HG02970 (cell line): ENCODE data around the gene MAPKAP1.
A peak's percentile ranks its signal among the peaks of the same experiment; 100 is the strongest.

Experiments
- ATAC-seq: cut with Tn5 transposase; IDR thresholded peaks from one replicate; pipeline ENCODE4 v1.9.1; 2021; ENCODE audit warnings: mild to moderate bottlenecking, moderate library complexity, moderate number of reproducible peaks; ENCODE audit not compliant: unreplicated experiment, low FRiP score

MAPKAP1 gene

DNA sequence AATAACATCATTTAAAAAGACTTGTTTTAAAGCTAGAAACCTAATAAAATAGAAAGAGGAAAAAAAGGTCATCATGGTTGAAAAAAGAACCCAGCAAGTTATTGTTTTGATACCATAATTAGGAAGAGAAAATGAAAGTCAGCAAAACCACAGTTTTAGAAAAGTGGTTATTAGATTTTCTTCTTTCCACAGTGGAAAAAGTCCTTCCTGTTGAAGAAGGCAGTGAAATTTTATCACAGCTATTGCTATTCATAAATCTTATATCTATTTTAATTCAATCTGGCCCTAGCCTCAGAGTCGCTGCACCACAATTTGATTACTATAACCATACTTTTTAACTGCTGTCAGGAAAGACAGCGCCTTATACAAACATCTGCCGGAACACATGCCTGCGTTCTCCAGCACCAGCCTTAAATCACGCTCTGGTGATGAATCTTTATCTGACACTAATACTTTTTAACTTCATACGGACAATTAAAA, 60.3 kb downstream of the MAPKAP1 start:
- no peak for ATAC-seq

DNA sequence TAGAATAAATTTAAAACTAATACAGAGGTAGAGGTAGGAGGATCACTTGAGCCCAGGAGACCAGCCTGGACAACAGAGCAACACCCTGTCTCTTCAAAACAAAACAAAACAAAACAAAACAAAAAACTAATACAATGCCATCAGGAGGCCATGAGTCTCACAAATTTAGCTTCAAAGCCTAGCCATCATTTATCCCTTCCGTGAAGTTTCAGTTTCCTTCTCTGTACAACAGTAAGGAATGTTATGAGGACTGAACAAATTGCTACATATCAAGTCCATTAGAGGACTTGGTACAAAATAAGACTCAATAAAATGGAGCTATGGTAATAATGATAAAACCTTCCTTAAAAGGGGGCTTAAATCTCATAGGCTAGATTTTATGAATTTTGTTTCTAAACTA, 60.8 kb downstream of the MAPKAP1 start:
- ATAC-seq, result no peak

DNA sequence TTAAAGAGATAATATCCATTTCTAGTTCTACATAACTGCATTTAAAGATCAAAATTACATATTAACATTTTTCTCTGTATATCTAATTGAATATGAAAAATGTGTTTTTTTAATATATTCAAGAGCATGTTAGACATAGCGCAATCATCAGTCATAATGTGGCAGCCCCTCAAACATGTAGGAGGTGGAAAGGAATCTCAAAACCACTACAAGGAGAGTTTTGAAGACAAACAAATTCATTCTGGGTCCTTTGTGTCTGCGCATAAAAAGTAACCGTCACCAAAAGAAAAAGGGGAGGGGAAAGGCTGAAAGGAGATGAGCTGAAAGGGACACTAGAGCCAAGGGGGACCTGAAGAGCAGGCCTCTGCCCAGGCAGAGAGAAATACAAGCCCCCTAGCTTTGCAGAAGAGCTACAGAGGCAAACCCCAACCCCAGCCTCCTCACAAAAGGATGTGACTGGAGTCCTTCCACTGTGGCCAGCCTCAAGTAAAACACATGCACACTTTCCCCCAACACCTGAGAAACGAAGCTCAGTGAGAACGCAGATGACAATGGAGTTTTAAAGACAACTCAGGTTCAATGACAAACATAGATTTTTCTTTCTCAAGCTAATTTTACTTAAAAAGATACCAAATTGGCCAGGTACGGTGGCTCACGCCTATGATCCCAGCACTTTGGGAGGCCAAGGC, 62.0 kb downstream of the MAPKAP1 start:
- ATAC-seq, result no peak

DNA sequence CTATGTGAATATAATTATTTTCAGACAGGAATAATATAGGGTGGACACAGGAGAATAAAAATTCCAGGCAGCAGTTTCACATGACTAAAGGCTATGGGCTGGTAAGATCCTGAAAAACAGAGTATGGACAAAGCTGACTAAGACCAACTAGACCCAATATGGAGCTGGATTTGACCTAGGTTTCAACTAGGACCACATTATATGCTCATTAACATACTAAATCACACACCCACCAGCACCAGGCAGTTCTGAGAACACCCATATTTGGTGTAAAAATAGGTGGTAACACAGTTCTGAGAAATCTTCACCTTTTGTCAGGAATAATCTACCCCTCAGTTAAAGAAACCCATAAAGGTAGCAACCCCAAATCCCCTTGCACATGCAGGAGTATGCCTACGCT, 64.7 kb downstream of the MAPKAP1 start:
- ATAC-seq, result no peak

DNA sequence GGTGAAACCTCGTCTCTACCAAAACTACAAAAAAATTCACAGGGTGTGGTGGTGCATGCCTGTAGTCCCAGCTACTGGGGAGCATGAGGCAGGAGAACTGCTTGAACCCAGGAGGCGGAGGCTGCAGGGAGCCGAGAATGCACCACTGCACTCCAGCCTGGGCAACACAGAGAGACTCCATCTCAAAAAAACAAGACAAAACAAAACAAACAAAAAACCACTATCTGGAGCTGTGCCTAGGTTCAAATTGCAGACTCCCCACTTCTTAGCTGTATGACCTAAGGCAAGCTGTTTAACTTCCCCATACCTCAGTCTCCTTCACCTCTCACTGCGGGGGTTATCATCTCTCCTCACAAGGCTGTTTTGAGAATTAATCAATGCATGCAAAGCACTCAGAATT, 68.0 kb downstream of the MAPKAP1 start:
- ATAC-seq, result no peak

DNA sequence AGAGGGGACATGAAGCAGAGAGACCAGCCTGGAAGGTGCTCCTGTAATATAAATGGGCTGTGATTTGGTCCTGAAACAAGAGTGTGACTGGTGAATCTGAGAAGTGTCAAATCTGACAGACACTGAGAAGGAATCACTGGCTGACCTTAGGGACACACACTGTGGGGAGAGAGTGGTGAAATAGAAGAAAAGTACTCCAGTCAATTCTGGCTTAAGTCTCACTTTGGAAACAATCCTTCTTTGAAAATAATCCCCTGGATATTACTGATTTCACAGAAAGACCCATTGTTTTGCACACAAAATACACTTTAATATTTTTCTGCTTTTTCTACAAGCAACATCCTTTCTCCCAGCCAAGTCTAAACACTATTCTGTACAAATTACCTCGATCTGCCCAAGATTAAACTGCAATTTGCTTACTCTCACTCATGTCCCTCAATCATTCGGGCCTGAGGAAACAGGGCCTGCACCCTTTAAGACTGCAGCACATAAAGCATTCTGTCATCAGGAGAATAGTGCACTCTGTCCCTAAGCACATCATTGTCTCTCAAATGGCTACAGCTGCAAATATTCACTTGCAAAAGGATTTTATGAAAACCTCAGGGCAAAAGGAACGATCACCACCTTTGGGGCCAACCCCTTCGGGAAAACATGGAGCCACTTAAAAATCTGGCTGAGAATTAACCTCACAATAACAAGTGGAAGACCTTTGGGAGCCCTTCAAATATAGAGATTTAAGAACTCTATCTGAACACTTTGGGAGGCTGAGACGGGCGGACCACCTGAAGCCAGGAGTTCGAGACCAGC, 68.6 kb downstream of the MAPKAP1 start:
- no peak for ATAC-seq

DNA sequence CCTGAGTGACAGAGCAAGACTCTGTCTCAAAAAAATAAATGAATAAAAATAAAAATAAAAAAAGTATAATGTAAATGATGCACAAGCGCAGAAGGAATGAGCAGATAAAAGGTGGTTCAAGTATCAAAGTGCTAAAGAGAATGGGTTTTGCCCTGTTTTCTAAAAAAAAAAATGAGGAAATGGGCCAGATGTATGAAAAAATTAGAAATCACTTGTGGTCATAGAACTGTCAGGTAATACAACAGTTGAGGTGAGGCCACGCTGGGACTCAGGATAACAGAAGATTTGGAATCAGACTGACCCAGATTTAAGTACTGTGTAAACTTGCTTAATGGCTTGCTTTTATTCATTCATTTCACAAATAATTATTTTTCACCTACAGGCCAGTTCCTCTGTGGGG, 69.8 kb downstream of the MAPKAP1 start:
- ATAC-seq, result no peak

DNA sequence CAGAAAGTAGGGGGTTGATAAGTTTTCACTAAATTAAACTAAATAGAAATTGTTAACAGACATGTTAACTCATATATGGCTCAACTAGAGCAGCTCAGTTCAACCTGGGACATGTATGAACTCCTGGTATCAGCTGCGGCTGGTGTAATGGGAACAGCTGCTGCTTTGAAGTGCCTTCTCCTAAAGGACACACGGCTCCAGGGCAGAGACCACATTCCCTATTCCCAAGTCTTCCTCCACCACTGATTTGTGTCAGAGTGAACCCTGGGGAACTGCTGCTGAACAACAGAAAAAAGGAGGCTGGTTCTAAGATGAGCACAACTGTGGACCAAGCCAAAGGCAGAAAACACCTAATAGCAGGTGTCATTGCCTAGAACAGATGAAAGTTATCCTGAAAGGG, 71.1 kb downstream of the MAPKAP1 start:
- ATAC-seq, result no peak

DNA sequence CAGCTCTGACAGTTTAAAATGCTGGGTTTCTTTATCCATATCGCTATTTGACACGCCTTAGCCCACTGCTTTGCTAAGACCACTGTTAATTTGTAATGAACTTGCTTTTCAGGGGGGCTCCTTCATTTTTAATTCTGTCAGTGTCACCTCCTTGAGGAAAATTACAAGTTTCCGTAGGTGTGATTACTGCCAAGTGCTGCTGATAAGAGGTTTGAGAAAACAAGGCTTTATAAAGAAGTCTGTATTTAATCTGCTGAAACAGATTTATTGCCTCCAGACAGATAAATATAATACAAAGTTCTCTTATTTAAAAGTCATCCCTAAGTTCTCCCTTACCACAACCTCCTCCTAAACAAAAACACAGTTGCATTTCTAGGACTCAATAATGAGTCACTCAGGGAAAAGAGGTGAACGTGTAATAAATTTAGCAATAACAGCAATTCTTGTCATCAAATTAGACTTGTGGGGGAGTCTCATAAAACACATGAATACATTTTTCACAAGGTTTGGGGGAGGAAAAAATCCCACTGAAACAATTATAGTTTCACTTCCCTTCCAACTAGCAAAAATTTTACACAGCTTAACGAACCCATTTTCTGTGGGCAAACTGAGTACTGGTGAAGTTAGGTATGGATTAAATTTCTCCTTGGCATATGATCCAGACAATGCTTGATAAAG, 72.8 kb downstream of the MAPKAP1 start:
- no peak for ATAC-seq

DNA sequence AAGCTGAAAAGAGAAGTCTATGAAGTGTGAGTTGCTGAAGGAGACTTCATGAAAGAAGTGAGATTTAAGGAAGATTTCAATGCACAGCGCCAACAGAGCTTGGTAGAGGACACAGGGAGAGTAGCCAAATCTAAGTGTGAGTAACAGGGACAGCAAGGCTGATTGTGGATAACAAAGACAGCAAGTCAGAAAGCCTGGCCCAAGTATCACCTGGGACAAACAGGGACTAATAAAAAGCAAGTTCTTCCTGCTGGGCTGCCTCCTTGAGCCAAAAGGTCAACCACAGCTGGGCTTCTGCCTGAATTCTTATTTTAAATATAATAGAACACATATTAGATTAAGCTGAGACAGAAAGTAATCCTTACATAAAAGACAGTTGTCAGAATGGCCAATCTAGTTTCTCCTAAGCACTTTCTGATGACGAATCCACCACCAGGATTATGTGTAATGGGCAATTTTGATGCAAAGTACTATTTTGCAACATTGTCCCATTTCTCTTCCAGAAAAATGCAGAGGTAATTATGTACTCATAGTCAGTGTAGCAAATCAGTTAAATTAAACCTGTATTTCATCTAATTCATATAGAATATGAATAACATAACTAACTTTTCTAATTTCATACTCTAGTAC, 73.8 kb downstream of the MAPKAP1 start:
- ATAC-seq, result no peak

DNA sequence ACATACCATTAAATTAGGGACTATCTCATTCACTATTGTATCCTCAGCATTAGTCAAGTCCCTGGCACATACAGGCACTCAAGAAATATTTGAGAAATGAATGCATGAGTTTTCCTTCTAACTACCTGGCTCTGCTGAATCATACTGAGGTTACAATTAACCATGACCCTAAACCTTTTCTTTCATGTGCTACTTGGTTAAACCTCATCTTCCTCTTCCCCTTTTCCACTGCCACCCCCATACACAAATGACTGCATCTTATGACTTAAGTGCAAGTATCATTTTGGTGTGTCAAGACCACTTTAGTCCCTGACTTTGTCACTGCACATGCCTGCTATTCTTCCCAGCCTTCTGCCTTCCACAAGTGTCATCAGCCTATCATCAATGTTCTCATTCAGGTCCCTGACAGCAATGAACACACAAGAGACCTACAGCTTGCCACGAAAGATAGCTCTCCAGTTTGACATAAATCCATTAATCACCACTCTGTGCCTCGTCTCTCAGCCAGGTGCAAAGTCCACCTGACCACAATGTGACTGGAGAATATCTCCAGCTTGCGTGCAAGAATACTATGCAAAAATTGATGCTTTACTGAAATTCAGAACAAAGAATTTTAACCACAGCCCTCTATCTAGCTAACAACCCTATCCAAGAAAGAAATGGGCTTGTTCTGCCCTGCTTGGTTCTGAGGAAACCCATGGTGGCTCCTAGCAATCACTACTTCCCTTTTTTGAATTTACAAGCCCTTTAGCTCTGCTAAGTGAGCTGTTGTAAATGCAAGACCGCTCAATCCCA, 74.5 kb downstream of the MAPKAP1 start:
- ATAC-seq, result peak; percentile 54

DNA sequence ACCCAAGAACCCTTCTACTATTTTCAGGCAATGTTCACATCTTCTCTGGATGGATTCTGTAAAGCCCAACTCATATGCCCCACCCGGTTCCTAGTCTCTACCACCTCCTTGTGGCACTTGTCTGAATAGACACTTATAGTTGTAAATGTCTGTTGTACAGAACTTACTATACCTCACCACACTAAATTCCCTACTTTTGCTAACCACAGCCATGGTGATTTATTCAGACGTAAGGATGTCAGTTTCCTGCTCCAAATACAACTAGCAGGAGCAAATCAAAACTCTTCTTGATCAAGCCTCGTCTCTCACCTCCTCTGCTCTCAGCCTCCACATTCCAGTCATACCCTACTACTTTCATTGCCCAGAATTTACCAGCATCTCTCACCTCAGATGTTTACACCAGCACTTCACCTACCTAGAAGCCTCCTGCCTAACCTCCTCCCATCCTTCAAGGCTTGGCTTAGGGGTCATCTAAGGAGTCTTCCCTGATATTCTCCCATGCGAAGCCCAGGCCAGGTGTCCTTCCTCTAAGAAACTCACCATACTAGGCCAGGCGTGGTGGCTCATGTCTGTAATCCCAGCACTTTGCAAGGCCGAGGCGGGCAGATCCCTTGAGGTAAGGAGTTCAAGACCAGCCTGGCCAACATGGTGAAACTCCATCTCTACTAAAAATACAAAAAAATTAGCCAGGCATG, 75.5 kb downstream of the MAPKAP1 start:
- ATAC-seq, result no peak

DNA sequence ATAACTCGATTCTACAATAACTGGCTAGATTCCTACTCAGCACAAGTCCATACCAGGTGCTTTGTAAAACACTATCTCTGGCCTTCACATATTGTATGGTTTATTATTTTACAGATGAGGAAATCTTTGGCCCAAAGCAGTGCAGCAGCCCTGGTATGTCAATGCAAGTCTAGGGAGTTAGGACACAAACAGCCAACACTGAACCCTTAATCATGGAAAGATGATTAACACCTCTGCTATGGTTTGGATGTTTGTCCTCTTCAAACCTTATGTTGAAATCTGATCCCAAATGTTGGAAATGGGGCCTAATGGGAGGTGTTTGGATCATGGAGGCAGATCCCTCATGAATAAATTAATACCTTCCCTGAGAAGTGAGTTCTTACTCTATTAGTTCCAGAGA, 76.6 kb downstream of the MAPKAP1 start:
- no peak for ATAC-seq

DNA sequence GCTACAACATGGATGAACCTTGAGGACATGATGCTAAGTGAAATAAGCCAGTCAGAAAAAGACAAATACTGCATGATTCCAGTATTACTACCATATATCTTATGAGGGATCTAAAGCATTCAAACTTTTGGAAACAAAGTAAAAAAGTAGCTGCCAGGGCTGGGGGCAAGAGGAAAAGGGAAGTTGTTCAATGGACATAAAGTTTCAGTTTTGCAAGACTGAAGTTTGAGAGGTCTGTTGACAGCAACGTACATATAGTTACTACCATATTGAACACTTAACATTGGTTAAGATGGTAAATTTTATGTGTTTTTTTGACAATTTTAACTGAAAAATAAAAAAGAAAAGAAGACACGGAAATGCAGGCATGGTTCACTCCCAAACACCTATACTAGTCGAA, 77.6 kb downstream of the MAPKAP1 start:
- no peak for ATAC-seq

DNA sequence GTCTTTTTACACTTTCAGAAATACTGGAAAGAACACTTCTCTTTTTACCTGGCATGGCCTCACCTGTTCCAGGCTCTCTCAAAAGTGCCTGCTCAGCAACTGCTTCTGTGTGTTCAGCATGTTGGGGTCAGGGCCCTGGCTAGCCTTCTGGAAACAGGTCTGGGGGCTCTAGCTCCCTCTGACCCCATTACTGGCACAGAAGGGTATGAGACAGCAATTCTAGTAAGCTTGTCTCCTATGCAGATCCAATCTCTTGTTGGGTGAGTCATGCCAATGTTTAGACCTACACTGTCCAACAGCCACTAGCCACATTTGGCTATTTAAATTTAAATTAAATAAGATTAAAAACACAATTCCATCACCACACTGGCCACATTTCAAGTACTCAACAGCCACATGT, 80.8 kb downstream of the MAPKAP1 start:
- no peak for ATAC-seq

DNA sequence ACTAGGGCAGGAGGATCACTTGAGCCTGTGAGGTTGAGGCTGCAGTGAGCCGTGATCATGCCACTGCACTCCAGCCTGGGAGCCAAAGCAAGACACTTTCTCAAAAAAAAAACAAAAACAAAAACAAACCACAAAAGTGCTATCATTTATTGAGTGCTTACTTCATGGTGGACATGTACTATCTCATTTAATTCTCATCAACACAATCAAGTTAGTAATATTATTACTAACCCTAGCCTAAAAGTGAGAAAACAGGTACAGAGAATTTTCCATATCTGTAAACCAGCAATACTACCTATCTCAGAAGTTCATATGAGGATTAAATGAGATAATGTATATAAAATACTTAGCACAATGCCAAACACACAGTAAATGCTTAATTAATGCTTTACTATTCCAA, 85.8 kb downstream of the MAPKAP1 start:
- ATAC-seq, result no peak

DNA sequence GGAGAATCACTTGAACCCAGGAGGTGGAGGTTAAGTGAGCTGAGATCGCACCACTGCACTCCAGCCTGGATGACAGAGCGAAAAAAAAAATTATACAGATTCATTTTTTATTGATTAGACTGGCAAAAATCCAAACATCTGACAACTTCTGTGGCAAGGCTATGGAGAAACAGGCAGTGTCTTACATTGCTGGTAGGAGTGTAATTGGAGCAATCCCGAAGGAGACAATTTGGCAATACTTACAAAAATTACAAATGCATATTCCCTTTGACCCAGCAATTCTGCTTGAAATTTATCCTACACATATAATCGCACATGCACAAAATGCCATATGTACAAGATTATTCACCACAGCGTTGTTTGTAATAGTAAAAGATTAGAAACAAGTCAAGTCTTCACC, 86.8 kb downstream of the MAPKAP1 start:
- no peak for ATAC-seq

DNA sequence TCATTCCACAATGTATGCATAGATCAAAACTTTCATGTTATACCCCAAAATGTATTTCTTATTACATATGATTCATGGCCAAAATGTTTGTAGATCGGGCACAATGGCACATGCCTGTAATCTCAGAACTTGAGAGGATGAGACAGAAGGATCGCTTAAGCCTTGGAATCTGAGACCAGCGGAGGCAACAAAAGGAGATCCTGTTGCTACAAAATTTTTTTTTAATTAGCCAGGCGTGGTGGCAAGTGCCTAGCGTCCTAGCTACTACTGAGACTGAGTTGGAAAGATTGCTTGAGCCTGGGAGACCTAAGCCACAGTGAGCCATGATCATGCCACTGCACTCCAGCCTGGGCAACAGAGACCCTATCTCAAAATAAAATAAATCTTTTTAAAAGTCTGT, 89.9 kb downstream of the MAPKAP1 start:
- ATAC-seq, result no peak

DNA sequence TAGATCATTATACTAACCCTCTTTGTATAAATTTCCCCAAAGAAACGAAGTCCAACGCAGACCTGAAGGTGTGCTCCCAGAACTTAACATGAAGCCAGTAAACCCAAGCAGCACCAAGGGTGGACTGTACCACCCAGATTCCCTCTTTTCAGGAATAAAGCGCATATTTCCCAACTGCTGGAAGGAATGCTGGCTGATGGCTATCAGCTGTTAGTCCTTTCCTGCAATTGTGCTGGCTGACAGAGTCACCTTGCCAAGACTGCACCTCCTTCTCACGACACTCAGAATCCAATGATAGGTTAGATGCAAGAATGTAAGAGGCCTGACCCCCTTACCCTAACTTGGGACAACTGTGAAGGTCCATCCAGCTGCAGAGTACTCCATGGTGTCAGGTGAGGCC, 93.9 kb downstream of the MAPKAP1 start:
- no peak for ATAC-seq

DNA sequence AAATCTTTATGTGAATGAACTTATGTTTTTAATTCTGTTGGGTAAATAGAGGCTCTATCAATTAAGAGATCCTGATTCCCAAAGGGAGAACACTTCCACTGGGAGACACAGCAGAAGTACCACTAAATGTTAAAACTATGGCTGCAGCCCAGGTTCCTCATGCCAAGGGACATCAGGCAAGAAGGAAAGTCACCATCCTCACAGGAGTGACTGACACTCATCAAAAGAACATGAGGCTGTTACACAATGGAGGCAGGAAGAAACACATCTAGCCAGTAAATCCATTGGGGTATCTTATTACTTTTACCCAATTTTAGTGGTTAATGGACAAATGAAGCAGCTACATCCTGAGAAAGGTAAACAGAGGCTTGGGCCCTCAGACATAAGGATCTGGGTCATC, 94.4 kb downstream of the MAPKAP1 start:
- ATAC-seq, result no peak
